GM12874 (cell line): Measurements from ENCODE around the gene BBS2.

ENCODE experiments used
- TF ChIP-seq, protein P1 (sequence below): IDR thresholded peaks from 2 replicates; pipeline ENCODE4 v1.5.1; 2011; ENCODE audit warnings: low read depth, mild to moderate bottlenecking, control low read depth, low read length, moderate library complexity; ENCODE audit not compliant: insufficient read depth

Gene BBS2

DNA sequence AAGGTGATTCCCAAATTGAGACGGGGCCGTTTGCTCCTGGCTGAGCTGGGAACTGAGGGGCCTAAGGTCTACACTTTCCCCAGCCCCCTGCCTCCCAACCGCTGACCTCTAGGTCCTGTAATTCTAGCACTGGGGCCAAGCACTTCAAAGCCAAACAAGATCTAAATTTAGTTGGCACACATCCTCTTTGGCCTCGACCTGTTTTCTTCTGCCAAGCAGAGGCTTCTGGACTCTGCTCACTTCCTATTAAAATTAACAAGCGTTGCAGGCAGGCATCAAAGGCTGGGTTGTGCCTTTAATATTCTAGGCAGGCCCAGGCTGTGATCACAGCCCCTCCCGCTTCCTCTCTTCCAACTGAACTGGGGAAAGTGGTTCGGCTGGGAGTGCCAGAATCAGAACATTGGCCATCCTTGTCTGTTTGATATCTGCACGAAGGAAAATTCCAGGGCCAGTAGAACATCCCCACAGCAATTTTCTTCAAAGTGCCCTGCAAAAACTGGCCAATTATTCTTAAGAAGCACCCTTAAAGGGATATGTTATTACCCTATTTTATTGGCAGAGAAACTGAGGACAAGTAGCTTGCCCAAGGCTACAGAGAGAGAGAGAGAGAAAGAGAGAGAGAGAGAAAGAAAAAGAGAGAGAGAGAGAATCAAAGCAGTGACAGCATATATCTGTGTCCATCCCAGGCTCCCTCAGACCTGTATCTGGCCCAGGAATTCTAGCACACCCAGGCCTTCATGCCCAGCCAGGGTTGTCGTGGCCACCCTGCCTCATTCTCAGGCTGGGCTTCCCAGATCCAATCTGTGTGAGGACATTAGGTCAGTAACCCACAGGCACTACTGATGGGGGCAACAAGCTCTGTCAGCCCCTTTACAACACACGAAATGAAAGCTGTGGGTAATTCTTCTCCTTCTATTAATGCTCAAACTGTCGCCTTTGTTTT lies 32.2 kb upstream of the BBS2 start:
- TF ChIP-seq, protein P1, sequence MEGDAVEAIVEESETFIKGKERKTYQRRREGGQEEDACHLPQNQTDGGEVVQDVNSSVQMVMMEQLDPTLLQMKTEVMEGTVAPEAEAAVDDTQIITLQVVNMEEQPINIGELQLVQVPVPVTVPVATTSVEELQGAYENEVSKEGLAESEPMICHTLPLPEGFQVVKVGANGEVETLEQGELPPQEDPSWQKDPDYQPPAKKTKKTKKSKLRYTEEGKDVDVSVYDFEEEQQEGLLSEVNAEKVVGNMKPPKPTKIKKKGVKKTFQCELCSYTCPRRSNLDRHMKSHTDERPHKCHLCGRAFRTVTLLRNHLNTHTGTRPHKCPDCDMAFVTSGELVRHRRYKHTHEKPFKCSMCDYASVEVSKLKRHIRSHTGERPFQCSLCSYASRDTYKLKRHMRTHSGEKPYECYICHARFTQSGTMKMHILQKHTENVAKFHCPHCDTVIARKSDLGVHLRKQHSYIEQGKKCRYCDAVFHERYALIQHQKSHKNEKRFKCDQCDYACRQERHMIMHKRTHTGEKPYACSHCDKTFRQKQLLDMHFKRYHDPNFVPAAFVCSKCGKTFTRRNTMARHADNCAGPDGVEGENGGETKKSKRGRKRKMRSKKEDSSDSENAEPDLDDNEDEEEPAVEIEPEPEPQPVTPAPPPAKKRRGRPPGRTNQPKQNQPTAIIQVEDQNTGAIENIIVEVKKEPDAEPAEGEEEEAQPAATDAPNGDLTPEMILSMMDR, result no peak

GRCh38 chr16:56549744-56550385 lies 30.0 kb upstream of the BBS2 start:
- TF ChIP-seq, protein P1, result no peak

GRCh38 chr16:56549161-56549560 lies 29.3 kb upstream of the BBS2 start:
- TF ChIP-seq, protein P1, result no peak

DNA sequence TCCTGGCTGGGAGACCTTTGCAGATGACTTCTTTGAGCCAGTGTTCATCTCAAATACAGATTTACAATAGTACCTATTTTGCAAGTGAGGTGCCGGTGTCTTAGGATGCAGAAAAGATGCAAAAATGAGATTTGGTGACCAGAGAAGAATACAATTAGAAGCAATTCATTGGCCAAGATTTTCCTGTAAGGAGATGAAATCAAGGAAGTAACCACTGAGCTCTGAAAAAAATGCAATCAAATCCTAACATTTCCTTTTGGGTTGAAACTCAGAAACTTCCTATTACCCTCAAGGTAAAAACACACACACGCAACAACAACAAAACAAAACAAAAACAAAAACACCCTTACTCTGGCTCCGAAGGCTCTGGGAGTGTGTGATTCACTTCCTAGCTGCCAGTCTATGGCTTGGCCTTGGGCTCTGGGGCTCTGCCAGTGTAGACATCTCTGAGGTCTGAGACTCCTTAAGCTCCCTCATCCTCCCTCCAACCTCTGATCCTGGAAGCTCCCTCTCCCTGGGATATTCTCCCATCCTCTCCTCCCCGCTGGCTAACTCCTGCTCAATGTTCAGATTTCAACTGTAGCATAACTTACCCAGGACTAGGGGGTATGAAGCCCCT lies 28.2 kb upstream of the BBS2 start:
- TF ChIP-seq, protein P1, result no peak

DNA sequence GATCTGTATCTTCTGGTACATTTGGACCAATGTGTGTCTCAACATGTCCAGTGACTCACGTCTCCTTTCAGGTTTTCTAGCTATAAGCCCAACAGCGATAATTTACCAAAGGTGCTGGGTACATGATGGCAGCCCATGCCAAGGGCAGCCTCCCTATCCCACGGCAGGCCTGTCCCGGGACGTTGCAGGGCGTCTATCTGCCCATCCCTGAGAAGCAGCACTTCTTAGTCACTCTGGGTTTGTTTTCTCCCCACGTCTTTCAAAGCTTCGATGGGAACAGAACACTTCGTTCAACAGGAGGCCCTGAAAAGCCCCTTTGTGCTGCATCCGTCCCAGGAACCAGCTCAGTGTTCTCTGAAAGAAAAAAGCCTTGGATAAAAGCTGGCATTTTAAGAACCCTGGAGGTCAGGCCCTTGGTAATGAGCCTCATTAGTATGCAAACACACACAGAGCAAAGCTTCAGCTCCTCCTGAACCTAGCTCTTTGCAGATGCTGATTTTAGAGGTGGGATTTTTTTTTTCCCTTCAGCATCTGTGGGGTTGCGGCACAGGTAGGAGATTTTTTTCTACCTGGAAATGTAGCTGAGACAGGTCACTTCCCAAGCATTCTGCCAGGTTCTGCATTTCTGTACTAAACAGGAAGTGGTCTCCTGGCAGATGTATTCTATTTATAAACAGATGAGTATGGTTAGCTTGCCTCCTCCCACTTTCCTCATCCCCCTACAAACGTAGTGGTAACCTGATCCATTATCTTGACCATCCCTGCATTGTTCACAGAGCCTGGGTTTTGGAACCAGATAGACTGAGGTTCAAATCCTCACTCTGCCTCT lies 27.5 kb upstream of the BBS2 start:
- TF ChIP-seq, protein P1, result no peak

- TF ChIP-seq, protein P1, result no peak
These were observed 22.2 kb upstream of the BBS2 start for GRCh38 chr16:56542039-56542438.

DNA sequence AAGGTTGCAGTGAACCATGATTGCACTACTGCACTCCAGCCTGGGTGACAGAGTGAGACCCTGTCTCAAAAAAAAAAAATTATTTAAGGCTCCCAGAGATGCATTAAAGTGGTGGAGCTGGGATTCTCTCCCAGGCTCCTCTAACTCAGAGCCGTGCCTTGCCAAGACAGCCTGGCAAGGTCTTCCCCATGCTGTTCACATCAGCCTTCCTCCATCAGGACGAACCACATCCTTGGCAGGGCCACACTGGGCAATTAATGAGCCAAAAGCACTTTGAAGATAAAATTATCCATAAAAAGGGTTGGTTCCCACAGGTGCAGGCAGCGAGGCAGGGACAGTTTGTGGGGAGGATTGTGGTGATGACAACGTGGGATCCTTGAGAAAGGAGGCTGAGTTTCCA lies 19.8 kb upstream of the BBS2 start:
- TF ChIP-seq, protein P1, result no peak
